Muscle of leg (tissue), 11 donors: ENCODE data around the gene KRT84. TPM values are rescaled to one million over a fixed set of nuclear protein-coding genes. Genes with fewer than 3 reads are reported as not detected.

Source experiments
- DNase-seq: peaks from one replicate; pipeline ENCODE4 v3.0.0; 2013
- H3K27ac ChIP-seq: one replicate; pipeline ENCODE4 v1.5.1; 2013; ENCODE audit warnings: mild to moderate bottlenecking, low read length, control low read depth
- H3K27me3 ChIP-seq: one replicate; pipeline ENCODE4 v1.6.1; 2013; ENCODE audit warnings: low read length; ENCODE audit not compliant: control insufficient read depth, insufficient read depth
- H3K36me3 ChIP-seq: one replicate; pipeline ENCODE4 v1.6.1; 2013; ENCODE audit warnings: low read length; ENCODE audit not compliant: control insufficient read depth, insufficient read depth
- H3K4me1 ChIP-seq: one replicate; pipeline ENCODE4 v1.6.1; 2013; ENCODE audit warnings: low read length; ENCODE audit not compliant: control insufficient read depth, insufficient read depth
- H3K4me3 ChIP-seq: one replicate; pipeline ENCODE4 v1.5.1; 2013; ENCODE audit warnings: low read length, control low read depth
- H3K9me3 ChIP-seq: replicated peaks from 2 replicates; pipeline ENCODE4 v1.6.1; 2013; ENCODE audit warnings: low read depth, low read length; ENCODE audit not compliant: control insufficient read depth
- WGBS: methylation state at CpG from one replicate; pipeline ENCODE4 v1.1.5; 2013; ENCODE audit warnings: missing lambda C conversion rate; ENCODE audit not compliant: insufficient coverage; 5-methylcytosine and 5-hydroxymethylcytosine counted together
- polyA plus RNA-seq, 8 donors: library from polyadenylated mRNA; unstranded; fragments of 120-200 nt; gene quantifications; one replicate each; pipeline versions ENCODE4 v1.2.1 to v1.2.3, GENCODE V29; 2013; ENCODE audit warnings: inconsistent platforms in 1 of 8, low replicate concordance in 1 of 8; ENCODE audit not compliant: insufficient read length in 8 of 8, insufficient read depth in 1 of 8
- total RNA-seq: library from RNA; stranded (reverse); fragments of 120-200 nt; gene quantifications from one replicate; pipeline ENCODE4 v1.2.4, GENCODE V29; 2013

The KRT84 gene
- total and polyA plus RNA-seq, 9 donors = not detected

DNA sequence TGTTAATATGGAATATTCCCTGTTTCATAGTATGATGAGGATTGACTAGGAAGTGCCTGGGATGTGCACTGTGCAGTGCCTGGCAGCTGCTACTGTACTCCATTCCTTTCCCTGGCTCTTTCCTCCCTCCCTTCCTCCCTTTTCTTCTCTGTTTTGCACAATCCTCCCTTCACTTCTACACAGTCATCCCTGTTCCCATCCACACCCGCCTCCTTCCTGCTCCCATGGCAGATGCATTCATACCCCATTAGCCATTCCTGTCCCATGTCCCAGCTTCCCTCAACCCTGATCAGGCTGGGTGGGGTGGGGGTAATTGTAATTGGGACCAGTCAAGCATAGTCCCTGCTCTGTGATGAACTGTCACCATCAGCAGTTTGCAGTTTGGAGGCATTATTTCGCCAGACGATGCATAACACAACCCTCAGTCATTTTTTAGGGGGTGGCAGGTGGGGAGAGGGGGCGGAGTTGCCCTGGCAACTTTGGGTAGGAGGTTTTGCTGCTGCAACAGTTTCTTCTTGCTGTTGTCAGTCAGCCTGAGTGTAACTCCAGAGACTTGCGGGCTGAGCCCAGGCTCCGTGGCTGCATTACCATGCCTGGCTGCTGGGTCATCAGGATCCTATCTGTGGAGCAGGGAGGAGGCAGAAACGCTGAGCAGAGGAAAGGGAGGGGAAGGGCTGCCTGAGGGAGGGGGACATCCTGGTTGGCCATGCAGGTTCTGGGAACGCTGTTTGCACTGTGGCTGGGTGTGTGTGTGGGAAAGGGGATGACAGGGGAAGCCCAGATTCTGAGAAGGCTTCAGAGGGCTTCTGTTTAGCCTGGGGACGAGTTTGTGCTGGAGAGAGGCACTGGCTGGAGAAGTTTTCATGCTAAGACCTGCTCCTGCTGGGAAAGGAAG, 4.1 kb upstream of the KRT84 start:
- H3K36me3 ChIP-seq = no peaks in the 10 kb centered on the region
- DNase-seq = no peak

DNA sequence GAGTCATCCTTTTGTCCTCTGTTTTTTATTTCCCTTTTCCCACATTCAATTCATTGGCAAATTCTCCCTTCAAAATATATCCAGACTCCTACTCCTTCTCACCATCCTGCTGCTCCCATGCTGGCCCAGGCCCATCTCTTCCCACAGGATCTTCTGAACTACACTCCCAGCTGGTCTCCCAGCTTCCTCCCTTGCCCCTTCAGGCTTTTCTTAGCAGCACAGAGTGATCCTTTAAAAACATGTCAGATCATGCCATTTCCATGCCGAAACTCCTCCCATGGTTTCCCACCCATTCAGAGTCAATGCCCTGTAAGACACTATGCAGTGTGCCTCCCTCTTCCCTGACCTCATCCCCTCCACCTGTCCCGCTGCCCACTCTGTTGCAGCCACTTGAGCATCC, 2.4 kb upstream of the KRT84 start:
- Histone ChIP-seq H3K4me1 (peaks cover 13% of the 10 kb centered on the region), H3K4me3 (no peak overlapping the region), H3K36me3 (no peaks in the 10 kb centered on the region), H3K27ac (no peak overlapping the region), H3K27me3 (peaks cover 10% of the 10 kb centered on the region), H3K9me3 (no peaks in the 10 kb centered on the region)
- WGBS = 92% methylated on average over 2 of the region's 2 CpGs
- DNase-seq = no peak

More for the DNA sequence above, 4.1 kb upstream of the KRT84 start:
- H3K27me3 ChIP-seq = peaks cover 10% of the 10 kb centered on the region
- H3K27ac ChIP-seq = no peak overlapping the region
- H3K9me3 ChIP-seq = no peaks in the 10 kb centered on the region
- peaks cover 13% of the 10 kb centered on the region for H3K4me1 ChIP-seq
- no peak overlapping the region for H3K4me3 ChIP-seq
- WGBS = 8% methylated on average over 4 of the region's 9 CpGs

DNA sequence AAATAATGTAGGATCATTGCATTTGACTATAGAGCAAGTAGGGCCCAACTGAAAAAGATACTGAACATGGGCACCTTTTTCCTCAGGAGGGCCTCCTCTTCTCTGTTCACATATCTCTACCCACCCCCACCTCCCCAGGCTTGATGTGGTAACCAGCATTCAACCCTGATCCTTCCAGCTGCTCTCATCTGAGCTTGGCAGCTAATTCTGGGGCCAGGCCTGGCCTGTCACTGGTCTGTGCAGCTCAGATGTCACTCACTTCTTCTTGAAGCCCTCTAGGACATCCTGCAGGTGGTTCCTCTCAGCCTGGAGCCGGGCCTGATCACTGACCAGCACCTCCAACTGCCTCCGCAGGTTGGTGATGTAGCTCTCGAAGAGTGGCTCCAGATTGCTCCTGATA, 2.1 kb downstream of the KRT84 start:
- no peak overlapping the region for H3K27ac ChIP-seq
- H3K4me3 ChIP-seq = no peak overlapping the region
- no peak for DNase-seq
- no peaks in the 10 kb centered on the region for H3K36me3 ChIP-seq
- H3K9me3 ChIP-seq = no peaks in the 10 kb centered on the region
- peaks cover 3% of the 10 kb centered on the region for H3K4me1 ChIP-seq
- WGBS = 85% methylated on average over 3 of the region's 3 CpGs
- H3K27me3 ChIP-seq = peaks cover 5% of the 10 kb centered on the region

DNA sequence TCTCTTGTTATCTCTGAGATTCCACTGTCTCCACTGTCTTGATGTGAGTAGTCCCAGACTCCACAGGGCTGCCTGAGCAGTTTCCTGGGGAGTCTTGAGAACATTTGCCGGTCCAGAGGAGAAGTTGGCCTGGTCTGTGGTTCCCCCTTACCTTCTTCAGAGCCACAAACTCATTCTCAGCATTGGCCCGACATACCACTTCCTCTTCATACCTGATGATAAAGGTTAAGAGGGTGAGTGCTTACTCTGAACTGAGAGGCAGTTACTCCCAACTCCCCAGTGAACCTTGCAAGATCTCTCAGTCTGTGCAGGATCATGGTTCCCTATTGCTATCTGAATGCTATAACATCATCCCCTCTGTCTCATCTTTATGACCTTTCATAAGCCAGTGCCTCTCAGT, 2.6 kb downstream of the KRT84 start:
- Histone ChIP-seq H3K27me3 (peaks cover 5% of the 10 kb centered on the region), H3K9me3 (no peaks in the 10 kb centered on the region), H3K36me3 (no peaks in the 10 kb centered on the region), H3K4me3 (no peak overlapping the region), H3K27ac (no peak overlapping the region), H3K4me1 (peaks cover 3% of the 10 kb centered on the region)
- WGBS = no CpG with 5 or more reads among the region's 2 CpGs
- no peak for DNase-seq

DNA sequence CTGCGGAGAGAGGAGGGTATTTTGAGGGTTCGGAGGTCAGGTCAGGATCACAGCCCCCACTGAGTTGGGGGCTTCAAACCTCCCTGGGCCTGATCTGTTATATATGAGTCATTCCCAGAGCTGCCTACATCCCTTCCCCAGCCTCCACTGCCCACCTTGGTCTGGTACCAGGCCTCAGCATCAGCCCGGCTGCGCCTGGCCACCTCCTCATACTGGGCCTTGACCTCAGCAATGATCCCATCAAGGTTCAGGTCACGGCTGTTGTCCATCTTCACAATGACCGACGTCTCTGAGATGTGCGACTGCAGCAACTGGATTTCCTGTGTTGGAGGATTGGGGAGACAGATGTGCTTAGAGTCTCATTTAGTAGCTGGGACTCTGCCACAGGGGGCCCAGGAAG, 4.2 kb downstream of the KRT84 start:
- no peaks in the 10 kb centered on the region for H3K9me3 ChIP-seq
- no peak overlapping the region for H3K27ac ChIP-seq
- WGBS = 93% methylated on average over 5 of the region's 8 CpGs
- no peaks in the 10 kb centered on the region for H3K36me3 ChIP-seq
- H3K4me1 ChIP-seq = peaks cover 3% of the 10 kb centered on the region
- no peak overlapping the region for H3K4me3 ChIP-seq
- peaks cover 5% of the 10 kb centered on the region for H3K27me3 ChIP-seq
- no peak for DNase-seq

DNA sequence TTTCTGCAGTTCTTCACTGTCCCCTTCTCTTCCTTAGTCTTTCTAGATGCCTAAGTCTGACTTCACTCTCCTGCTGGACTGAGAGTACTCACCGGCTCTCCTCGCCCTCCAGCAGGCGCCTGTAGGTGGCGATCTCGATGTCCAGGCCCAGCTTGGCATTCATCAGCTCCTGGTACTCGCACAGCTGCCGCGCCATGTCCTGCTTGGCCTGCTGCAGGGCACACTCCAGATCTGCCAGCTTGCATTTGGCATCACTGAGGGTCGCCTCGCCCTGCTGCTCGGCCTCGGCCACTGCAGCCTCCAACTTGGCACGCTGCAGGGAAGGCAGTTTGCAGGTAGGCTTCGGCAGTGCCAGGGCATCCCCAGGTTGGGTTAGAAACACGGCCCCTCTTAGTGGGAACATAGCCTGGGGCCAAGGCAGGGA, 5.2 kb downstream of the KRT84 start:
- Histone ChIP-seq H3K4me1 (peaks cover 3% of the 10 kb centered on the region), H3K36me3 (no peaks in the 10 kb centered on the region), H3K27me3 (peaks cover 4% of the 10 kb centered on the region), H3K27ac (no peak overlapping the region), H3K4me3 (no peak overlapping the region), H3K9me3 (no peaks in the 10 kb centered on the region)
- peak; percentile 33 for DNase-seq
- 46% methylated on average over 15 of the region's 15 CpGs for WGBS

DNA sequence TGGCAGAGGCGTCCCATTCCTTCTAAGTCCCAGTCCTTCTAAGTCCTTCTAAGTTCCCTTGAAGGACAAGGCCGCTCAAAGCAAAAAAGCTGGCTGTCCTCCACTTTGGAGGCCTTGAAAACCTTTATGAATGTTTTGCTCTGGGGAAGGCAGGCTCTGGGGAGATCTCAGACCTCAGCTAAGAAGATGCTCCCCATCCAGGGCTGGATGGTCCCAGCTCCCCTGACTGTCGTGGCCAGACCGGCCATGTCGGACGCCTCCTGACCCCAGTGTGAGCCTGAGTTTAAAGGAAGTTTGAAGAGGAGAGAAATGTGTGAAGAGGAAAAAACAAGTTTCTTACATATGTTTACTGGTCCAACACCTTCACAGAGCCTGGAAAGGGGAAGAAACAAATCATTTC, 5.9 kb downstream of the KRT84 start:
- H3K27me3 ChIP-seq = peaks cover 2% of the 10 kb centered on the region
- no peaks in the 10 kb centered on the region for H3K9me3 ChIP-seq
- no peak for DNase-seq
- WGBS = 67% methylated on average over 1 of the region's 6 CpGs
- H3K36me3 ChIP-seq = no peaks in the 10 kb centered on the region
- H3K4me3 ChIP-seq = no peak overlapping the region
- peaks cover 3% of the 10 kb centered on the region for H3K4me1 ChIP-seq
- H3K27ac ChIP-seq = no peak overlapping the region

DNA sequence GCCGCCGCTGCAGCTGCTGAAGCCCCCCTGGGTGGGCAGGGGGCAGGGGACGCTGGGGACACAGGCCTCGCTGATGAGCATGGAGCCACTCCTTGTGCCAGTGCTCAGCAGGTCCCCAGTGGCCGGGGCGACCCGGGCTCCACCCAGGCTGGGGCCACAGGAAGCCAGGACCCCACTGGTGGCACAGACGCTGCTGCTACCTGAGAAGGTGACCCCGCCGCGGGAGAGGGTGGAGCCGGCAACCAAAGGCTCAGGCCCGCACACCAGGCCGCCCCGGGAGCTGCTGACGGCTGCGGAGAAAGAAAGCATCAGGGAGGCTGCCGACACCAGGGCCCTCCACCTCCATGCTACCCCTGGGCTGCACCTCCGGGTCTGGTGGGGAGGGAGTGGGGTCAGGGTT, 7.4 kb downstream of the KRT84 start:
- Histone ChIP-seq H3K27ac (no peak overlapping the region), H3K4me1 (peaks cover 3% of the 10 kb centered on the region), H3K36me3 (no peaks in the 10 kb centered on the region), H3K9me3 (no peaks in the 10 kb centered on the region), H3K27me3 (peaks cover 2% of the 10 kb centered on the region), H3K4me3 (no peak overlapping the region)
- WGBS = 69% methylated on average over 12 of the region's 19 CpGs
- no peak for DNase-seq

DNA sequence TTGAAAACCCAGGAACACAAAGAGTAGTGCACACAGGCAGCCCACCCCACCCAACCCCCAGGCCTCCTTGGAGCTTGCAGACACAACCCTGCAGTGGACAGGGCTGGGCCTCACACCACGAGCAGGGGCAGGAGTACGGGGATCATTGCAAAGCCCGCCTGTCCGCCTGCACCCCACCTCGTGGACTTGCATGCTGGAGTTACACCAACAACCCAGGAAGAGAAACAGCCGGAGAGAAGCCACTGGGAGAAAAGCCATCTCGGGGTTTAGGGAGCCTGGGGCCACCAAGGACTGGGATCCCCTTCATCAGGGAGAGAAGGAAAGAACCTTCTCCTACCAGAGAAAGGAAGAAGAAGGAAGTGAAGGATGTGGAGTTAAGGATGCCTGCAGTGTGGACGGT, 8.2 kb downstream of the KRT84 start:
- Histone ChIP-seq H3K27ac (no peak overlapping the region), H3K4me1 (peaks cover 3% of the 10 kb centered on the region), H3K4me3 (no peak overlapping the region), H3K9me3 (no peaks in the 10 kb centered on the region), H3K36me3 (no peaks in the 10 kb centered on the region), H3K27me3 (peaks cover 2% of the 10 kb centered on the region)
- 83% methylated on average over 6 of the region's 8 CpGs for WGBS
- no peak for DNase-seq

DNA sequence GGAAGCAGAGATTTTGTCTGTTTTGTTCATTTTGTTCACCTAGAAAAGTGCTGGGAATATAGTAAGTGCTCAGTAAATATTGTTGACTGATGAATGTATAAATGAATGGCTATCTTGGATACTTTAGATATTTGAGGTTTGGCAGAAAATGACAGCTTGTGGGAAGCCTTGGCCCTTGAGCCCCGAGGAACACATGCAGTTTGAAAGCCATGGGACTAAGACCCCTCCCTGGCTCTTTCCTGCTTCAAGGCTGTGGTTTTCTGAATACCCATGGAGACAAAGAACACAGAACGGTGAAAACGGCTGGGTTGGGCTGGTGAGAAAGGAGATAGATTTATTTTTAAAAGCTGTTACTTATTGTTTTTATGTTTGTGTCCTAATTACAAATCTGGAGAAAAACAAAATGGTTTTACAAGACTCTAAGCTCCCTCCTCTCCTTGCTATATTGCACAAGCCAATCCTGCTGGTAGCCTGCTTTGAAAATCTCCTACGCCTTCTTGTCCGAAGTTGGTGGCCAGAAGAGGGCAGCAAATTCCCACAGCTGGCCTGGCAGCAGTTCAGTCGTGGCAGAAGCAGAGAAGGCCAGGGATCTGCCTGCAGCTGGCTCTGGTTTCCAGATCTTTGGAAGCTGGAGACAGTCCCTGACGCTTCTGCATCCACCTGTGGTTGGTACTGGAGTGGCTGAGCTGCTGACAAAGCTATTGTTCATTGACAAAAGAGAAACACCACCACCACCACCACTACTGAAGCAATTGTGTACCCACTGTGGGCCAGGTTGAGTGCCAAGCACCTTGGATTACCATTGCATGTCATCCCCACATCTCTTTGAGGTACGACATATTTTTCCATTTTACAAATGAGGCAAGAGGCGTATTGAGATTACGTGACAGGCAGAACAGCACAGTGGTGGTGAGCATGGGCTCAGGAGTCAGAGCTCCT, 13.0 kb downstream of the KRT84 start:
- H3K4me1 ChIP-seq = peaks cover 13% of the 10 kb centered on the region
- no peak overlapping the region for H3K4me3 ChIP-seq
- peaks cover 9% of the 10 kb centered on the region for H3K27me3 ChIP-seq
- H3K27ac ChIP-seq = no peak overlapping the region
- H3K36me3 ChIP-seq = no peaks in the 10 kb centered on the region
- no peaks in the 10 kb centered on the region for H3K9me3 ChIP-seq
- DNase-seq = peak; percentile 84
- WGBS = 24% methylated on average over 7 of the region's 10 CpGs
